ENCODE data around the gene CDH4.

CDH4 gene

GRCh38 chr20:61964675-61965605 lies 712.9 kb downstream of the CDH4 start:
- no CpG with 5 or more reads among the region's 41 CpGs for WGBS, 2 donors (ENCODE audit: extremely low coverage in 2 of 2, insufficient read length in 2 of 2, insufficient replicate concordance in 1 of 2)
- H4K91ac ChIP-seq (ENCODE audit: low read depth, low read length, poor library complexity), result no peak overlapping the region

GRCh38 chr20:61965606-61966491 lies 713.8 kb downstream of the CDH4 start:
- no peak overlapping the region for H2BK15ac ChIP-seq (ENCODE audit: low read length)
- H3K4me3 ChIP-seq (ENCODE audit: low read length in 2 of 2), result no peak overlapping the region
- H3K27ac ChIP-seq (replicated peaks; ENCODE audit: low read length), result no peak overlapping the region
- no peak overlapping the region for H2AFZ ChIP-seq (ENCODE audit: low read length)
- H4K8ac ChIP-seq (ENCODE audit: low read depth, low read length), result no peak overlapping the region
- no peaks in the 10 kb centered on the region for H3K36me3 ChIP-seq (replicated peaks in 1 of 2; ENCODE audit: control insufficient read depth in 2 of 2, insufficient read depth in 2 of 2, low read length in 2 of 2)
- peaks cover 0 to 2% of the 10 kb centered on the region in 2 donors for H3K4me1 ChIP-seq (ENCODE audit: control insufficient read depth in 2 of 2, insufficient read depth in 1 of 2, low read depth in 1 of 2, low read length in 2 of 2)
- H2AK5ac ChIP-seq (ENCODE audit: low read depth, low read length), result peak overlapping the region; percentile 53
- no peak overlapping the region for H2BK120ac ChIP-seq (ENCODE audit: low read depth, low read length)
- H3K9me3 ChIP-seq (replicated peaks in 1 of 2; ENCODE audit: control insufficient read depth in 2 of 2, insufficient read depth in 1 of 2, low read depth in 1 of 2, low read length in 2 of 2), result no peaks in the 10 kb centered on the region
- no peak for DNase-seq (ENCODE audit: low spot score)
- no peak overlapping the region for H4K91ac ChIP-seq (ENCODE audit: low read depth, low read length, poor library complexity)
- peak overlapping the region; percentile 24 for H2BK5ac ChIP-seq (ENCODE audit: low read length)
- no peak overlapping the region for H3K4ac ChIP-seq (ENCODE audit: low read length)
- H3K4me2 ChIP-seq (ENCODE audit: insufficient read depth, low read length, poor library complexity, severe bottlenecking), result peak overlapping the region; percentile 13
- H3K79me1 ChIP-seq (ENCODE audit: low read depth, low read length), result no peaks in the 10 kb centered on the region
- WGBS, 2 donors (ENCODE audit: extremely low coverage in 2 of 2, insufficient read length in 2 of 2, insufficient replicate concordance in 1 of 2), result no CpG with 5 or more reads among the region's 49 CpGs
- peak overlapping the region; percentile 64 for H3K18ac ChIP-seq (ENCODE audit: low read length)
- no peak overlapping the region for H3K9ac ChIP-seq (ENCODE audit: low read depth, low read length, poor library complexity)
- peaks cover 0 to 6% (median 0%) of the 10 kb centered on the region in 3 experiments for H3K27me3 ChIP-seq (ENCODE audit: control insufficient read depth in 3 of 3, insufficient read depth in 3 of 3, low read depth in 1 of 3, low read length in 3 of 3)
- no peak overlapping the region for H3K14ac ChIP-seq (ENCODE audit: low read length)
- H2BK12ac ChIP-seq (ENCODE audit: low read length), result no peak overlapping the region
- H3K23ac ChIP-seq (ENCODE audit: low read depth, low read length, poor library complexity), result peak overlapping the region; percentile 80

More at GRCh38 chr20:61964675-61965605, 712.9 kb downstream of the CDH4 start:
- no peak overlapping the region for H4K8ac ChIP-seq (ENCODE audit: low read depth, low read length)
- H2BK120ac ChIP-seq (ENCODE audit: low read depth, low read length), result no peak overlapping the region
- H3K18ac ChIP-seq (ENCODE audit: low read length), result peak overlapping the region; percentile 85
- H3K4me2 ChIP-seq (ENCODE audit: insufficient read depth, low read length, poor library complexity, severe bottlenecking), result peak overlapping the region; percentile 11
- H3K4me1 ChIP-seq (ENCODE audit: control insufficient read depth in 2 of 2, insufficient read depth in 1 of 2, low read depth in 1 of 2, low read length in 2 of 2), result peaks cover 0 to 2% of the 10 kb centered on the region in 2 donors
- H2AFZ ChIP-seq (ENCODE audit: low read length), result no peak overlapping the region
- no peak overlapping the region for H2BK5ac ChIP-seq (ENCODE audit: low read length)
- H3K79me1 ChIP-seq (ENCODE audit: low read depth, low read length), result no peaks in the 10 kb centered on the region
- no peak overlapping the region for H3K4ac ChIP-seq (ENCODE audit: low read length)
- H3K9me3 ChIP-seq (replicated peaks in 1 of 2; ENCODE audit: control insufficient read depth in 2 of 2, insufficient read depth in 1 of 2, low read depth in 1 of 2, low read length in 2 of 2), result no peaks in the 10 kb centered on the region
- peaks cover 0 to 6% (median 0%) of the 10 kb centered on the region in 3 experiments for H3K27me3 ChIP-seq (ENCODE audit: control insufficient read depth in 3 of 3, insufficient read depth in 3 of 3, low read depth in 1 of 3, low read length in 3 of 3)
- no peak overlapping the region for H3K4me3 ChIP-seq (ENCODE audit: low read length in 2 of 2)
- peak overlapping the region; percentile 71 for H3K14ac ChIP-seq (ENCODE audit: low read length)
- H3K23ac ChIP-seq (ENCODE audit: low read depth, low read length, poor library complexity), result peak overlapping the region; percentile 80
- H3K9ac ChIP-seq (ENCODE audit: low read depth, low read length, poor library complexity), result no peak overlapping the region
- DNase-seq (ENCODE audit: low spot score), result no peak
- no peak overlapping the region for H3K27ac ChIP-seq (replicated peaks; ENCODE audit: low read length)
- no peak overlapping the region for H2BK15ac ChIP-seq (ENCODE audit: low read length)
- peak overlapping the region; percentile 41 for H2BK12ac ChIP-seq (ENCODE audit: low read length)
- H2AK5ac ChIP-seq (ENCODE audit: low read depth, low read length), result peak overlapping the region; percentile 35
- H3K36me3 ChIP-seq (replicated peaks in 1 of 2; ENCODE audit: control insufficient read depth in 2 of 2, insufficient read depth in 2 of 2, low read length in 2 of 2), result no peaks in the 10 kb centered on the region

GRCh38 chr20:61966492-61967244 lies 714.6 kb downstream of the CDH4 start:
- Histone ChIP-seq H4K91ac (ENCODE audit: low read depth, low read length, poor library complexity) (no peak overlapping the region), H2BK12ac (ENCODE audit: low read length) (peak overlapping the region; percentile 10), H3K4me2 (ENCODE audit: insufficient read depth, low read length, poor library complexity, severe bottlenecking) (peak overlapping the region; percentile 2), H3K4ac (ENCODE audit: low read length) (peak overlapping the region; percentile 53), H2AFZ (ENCODE audit: low read length) (no peak overlapping the region), H2AK5ac (ENCODE audit: low read depth, low read length) (peak overlapping the region; percentile 53), H3K9ac (ENCODE audit: low read depth, low read length, poor library complexity) (no peak overlapping the region), H3K36me3 (replicated peaks in 1 of 2; ENCODE audit: control insufficient read depth in 2 of 2, insufficient read depth in 2 of 2, low read length in 2 of 2) (peaks cover 0 to 3% of the 10 kb centered on the region in 2 donors), H2BK120ac (ENCODE audit: low read depth, low read length) (no peak overlapping the region), H3K79me1 (ENCODE audit: low read depth, low read length) (no peaks in the 10 kb centered on the region), H2BK15ac (ENCODE audit: low read length) (peak overlapping the region; percentile 81), H3K4me3 (ENCODE audit: low read length in 2 of 2) (no peak overlapping the region), H2BK5ac (ENCODE audit: low read length) (peak overlapping the region; percentile 24), H3K27ac (replicated peaks; ENCODE audit: low read length) (no peak overlapping the region), H3K23ac (ENCODE audit: low read depth, low read length, poor library complexity) (peak overlapping the region; percentile 73), H3K18ac (ENCODE audit: low read length) (peak overlapping the region; percentile 44), H3K27me3 (ENCODE audit: control insufficient read depth in 3 of 3, insufficient read depth in 3 of 3, low read depth in 1 of 3, low read length in 3 of 3) (peaks cover 0 to 6% (median 0%) of the 10 kb centered on the region in 3 experiments), H3K4me1 (ENCODE audit: control insufficient read depth in 2 of 2, insufficient read depth in 1 of 2, low read depth in 1 of 2, low read length in 2 of 2) (peaks cover 0 to 2% of the 10 kb centered on the region in 2 donors), H3K14ac (ENCODE audit: low read length) (peak overlapping the region; percentile 82), H3K9me3 (replicated peaks in 1 of 2; ENCODE audit: control insufficient read depth in 2 of 2, insufficient read depth in 1 of 2, low read depth in 1 of 2, low read length in 2 of 2) (no peaks in the 10 kb centered on the region), H4K8ac (ENCODE audit: low read depth, low read length) (no peak overlapping the region)
- WGBS, 2 donors (ENCODE audit: extremely low coverage in 2 of 2, insufficient read length in 2 of 2, insufficient replicate concordance in 1 of 2), result no CpG with 5 or more reads among the region's 25 CpGs
- DNase-seq (ENCODE audit: low spot score), result no peak
